CD4-positive, alpha-beta T cell treated with Interleukin-17A for 4 hours (primary cell): ENCODE results near the gene CAPZB.

ENCODE experiments used
- DNase-seq: peaks from one replicate; pipeline ENCODE4 v3.0.0-alpha.2; 2020; ENCODE audit warnings: mixed read lengths

The CAPZB gene

GRCh38 chr1:19426294-19427086, 58.8 kb downstream of the CAPZB start:
- no peak for DNase-seq

- no peak for DNase-seq
Observed at GRCh38 chr1:19425646-19426239, 59.6 kb downstream of the CAPZB start.

- DNase-seq, result no peak
Observed at GRCh38 chr1:19424651-19425570, 60.4 kb downstream of the CAPZB start.

GRCh38 chr1:19423130-19423529, 62.2 kb downstream of the CAPZB start:
- no peak for DNase-seq

GRCh38 chr1:19421365-19421764, 64.0 kb downstream of the CAPZB start:
- DNase-seq, result no peak

GRCh38 chr1:19420606-19421005, 64.7 kb downstream of the CAPZB start:
- no peak for DNase-seq

GRCh38 chr1:19419691-19420090, 65.6 kb downstream of the CAPZB start:
- no peak for DNase-seq

GRCh38 chr1:19418503-19418971, 66.8 kb downstream of the CAPZB start:
- no peak for DNase-seq

GRCh38 chr1:19416921-19417470, 68.3 kb downstream of the CAPZB start:
- no peak for DNase-seq

GRCh38 chr1:19416145-19416544, 69.2 kb downstream of the CAPZB start:
- no peak for DNase-seq

- DNase-seq, result no peak
Observed at GRCh38 chr1:19414515-19415121, 70.7 kb downstream of the CAPZB start.

- no peak for DNase-seq
Observed at GRCh38 chr1:19413999-19414398, 71.3 kb downstream of the CAPZB start.

- DNase-seq, result no peak
Observed at GRCh38 chr1:19412654-19413053, 72.7 kb downstream of the CAPZB start.

GRCh38 chr1:19411612-19412011, 73.7 kb downstream of the CAPZB start:
- DNase-seq, result no peak

GRCh38 chr1:19410393-19410792, 74.9 kb downstream of the CAPZB start:
- no peak for DNase-seq

GRCh38 chr1:19409477-19410341, 75.6 kb downstream of the CAPZB start:
- no peak for DNase-seq

GRCh38 chr1:19407494-19408096, 77.7 kb downstream of the CAPZB start:
- DNase-seq, result no peak

- no peak for DNase-seq
Observed at GRCh38 chr1:19406680-19407079, 78.7 kb downstream of the CAPZB start.

GRCh38 chr1:19405761-19406487, 79.4 kb downstream of the CAPZB start:
- peak; percentile 14 for DNase-seq

GRCh38 chr1:19405195-19405760, 80.1 kb downstream of the CAPZB start:
- no peak for DNase-seq
